ENCODE measurements around the gene ARHGAP6. TPM values are rescaled to one million over a fixed set of nuclear protein-coding genes. Genes with fewer than 3 reads are reported as not detected.

ARHGAP6 gene
- total RNA-seq, 1 donor from 2014 or later, result 16.7 TPM

DNA sequence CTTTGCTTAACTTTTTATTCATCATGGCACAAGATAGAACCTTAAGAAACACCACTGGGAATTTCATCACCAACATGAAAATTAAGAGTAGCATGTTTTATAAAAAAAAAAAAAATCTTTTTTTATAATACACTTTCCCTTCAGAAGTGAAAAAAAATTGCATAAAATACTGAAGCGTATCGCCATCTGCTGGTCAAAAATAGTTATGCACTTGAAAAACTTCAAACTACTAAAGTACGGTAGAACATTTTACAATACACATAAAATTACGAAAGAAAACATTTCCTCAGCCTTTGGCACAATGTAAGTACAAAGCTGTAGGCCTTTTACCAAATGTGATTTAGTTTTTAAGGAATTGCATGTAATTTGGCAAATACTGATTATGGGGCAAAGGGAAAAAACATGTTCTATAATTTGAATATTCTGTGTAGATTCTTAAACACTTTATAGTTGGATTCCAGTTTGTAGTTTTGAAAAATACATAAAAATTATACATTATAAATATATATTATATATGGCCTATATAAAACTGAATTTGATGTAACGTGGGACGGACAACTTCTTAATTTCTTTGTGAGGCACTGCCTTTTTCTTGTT is 528.1 kb downstream of the ARHGAP6 start:
- H3K9me3 ChIP-seq, result no peaks in the 10 kb centered on the region
- H3K27me3 ChIP-seq (ENCODE audit: low read depth), result no peaks in the 10 kb centered on the region
- no peaks in the 10 kb centered on the region for H3K4me1 ChIP-seq
- ATAC-seq (no peak), DNase-seq (no peak)
- no peak overlapping the region for H3K4me3 ChIP-seq
- intact Hi-C loops (cut with DNase I), result no loop called here
- TF ChIP-seq, protein P1, sequence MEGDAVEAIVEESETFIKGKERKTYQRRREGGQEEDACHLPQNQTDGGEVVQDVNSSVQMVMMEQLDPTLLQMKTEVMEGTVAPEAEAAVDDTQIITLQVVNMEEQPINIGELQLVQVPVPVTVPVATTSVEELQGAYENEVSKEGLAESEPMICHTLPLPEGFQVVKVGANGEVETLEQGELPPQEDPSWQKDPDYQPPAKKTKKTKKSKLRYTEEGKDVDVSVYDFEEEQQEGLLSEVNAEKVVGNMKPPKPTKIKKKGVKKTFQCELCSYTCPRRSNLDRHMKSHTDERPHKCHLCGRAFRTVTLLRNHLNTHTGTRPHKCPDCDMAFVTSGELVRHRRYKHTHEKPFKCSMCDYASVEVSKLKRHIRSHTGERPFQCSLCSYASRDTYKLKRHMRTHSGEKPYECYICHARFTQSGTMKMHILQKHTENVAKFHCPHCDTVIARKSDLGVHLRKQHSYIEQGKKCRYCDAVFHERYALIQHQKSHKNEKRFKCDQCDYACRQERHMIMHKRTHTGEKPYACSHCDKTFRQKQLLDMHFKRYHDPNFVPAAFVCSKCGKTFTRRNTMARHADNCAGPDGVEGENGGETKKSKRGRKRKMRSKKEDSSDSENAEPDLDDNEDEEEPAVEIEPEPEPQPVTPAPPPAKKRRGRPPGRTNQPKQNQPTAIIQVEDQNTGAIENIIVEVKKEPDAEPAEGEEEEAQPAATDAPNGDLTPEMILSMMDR (IDR thresholded peaks at IDR 0.05), result peak; percentile 56
- no peaks in the 10 kb centered on the region for H3K36me3 ChIP-seq
- H3K27ac ChIP-seq, result no peak overlapping the region

DNA sequence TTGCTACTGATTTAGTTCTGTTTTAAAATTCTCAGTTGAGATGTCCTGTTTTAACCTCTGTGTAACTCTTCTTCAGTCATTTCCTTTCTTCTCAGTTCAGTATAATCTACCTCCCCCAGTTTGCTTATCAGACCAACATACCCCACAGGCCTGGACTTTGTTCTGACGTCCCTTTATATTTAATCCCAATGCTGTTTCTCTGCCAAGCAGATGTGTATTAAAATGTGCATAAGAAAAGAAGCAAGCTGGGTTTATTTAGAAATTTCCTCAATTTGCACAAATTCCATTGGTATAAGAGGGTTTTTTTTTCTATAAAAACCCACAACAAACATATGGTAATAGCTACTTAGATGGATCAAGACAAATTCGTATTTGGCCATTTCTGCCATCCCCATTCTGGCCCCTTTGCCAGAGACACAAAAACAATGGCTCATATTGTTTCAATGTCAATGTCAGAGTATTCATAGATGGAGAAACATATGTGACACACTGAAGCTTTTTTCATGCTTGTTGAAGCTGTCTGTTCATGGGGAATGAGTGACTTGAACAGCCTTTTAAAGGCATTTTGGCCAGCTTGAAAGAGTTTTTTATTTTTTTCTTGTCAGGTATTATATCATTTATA is 530.0 kb downstream of the ARHGAP6 start:
- intact Hi-C loops (cut with DNase I), result no loop called here
- no peak for ATAC-seq

DNA sequence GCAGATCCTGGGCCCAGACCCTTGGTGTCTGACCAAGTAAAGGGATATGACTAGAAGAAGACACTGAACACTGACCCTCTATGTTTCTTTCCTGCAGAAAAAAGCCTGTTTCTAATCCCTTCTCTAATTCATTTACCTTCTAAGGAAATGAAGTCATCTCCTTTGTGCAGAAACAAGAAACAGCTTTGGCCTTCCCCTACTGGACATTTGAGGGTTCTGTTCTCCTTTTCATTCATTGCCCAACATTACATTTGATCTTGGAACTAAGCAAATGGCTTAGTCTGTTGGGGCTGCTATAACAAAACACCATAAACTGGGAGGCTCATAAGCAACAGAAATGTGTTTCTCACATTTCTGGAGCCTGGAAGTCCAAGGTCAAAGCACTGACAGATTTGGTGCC is 534.6 kb downstream of the ARHGAP6 start:
- Histone ChIP-seq H3K27me3 (ENCODE audit: low read depth) (no peaks in the 10 kb centered on the region), H3K36me3 (no peaks in the 10 kb centered on the region), H3K27ac (no peak overlapping the region), H3K9me3 (no peaks in the 10 kb centered on the region), H3K4me1 (no peaks in the 10 kb centered on the region), H3K4me3 (no peak overlapping the region)
- no peak for ATAC-seq
- DNase-seq, result no peak
- intact Hi-C loops (cut with DNase I), result no loop called here
- TF ChIP-seq, protein P1 (IDR thresholded peaks at IDR 0.05), result no peak

More for the DNA sequence above, 530.0 kb downstream of the ARHGAP6 start:
- DNase-seq, result no peak
- TF ChIP-seq, protein P1 (IDR thresholded peaks at IDR 0.05), result no peak
- Histone ChIP-seq H3K4me1 (no peaks in the 10 kb centered on the region), H3K27ac (no peak overlapping the region), H3K9me3 (no peaks in the 10 kb centered on the region), H3K4me3 (no peak overlapping the region), H3K36me3 (no peaks in the 10 kb centered on the region), H3K27me3 (ENCODE audit: low read depth) (no peaks in the 10 kb centered on the region)

DNA sequence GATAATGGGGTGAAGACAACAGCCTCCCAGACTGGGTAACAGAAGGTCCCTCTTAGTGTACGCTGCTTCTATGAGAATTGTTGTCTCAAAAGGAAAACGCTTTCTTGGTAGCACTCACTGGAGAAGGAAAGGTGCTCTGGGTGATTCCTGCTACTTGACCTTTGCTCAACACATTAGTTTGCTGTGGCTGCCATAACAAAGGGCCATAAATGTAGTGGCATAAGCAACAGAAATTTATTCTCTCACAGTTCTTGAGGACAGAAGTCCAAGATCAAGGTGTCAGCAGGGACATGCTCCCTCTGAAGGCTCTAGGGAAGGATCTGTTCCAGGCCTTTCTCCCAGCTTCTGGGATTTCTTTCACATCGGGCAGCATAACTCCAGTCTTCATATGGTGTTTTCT is 535.6 kb downstream of the ARHGAP6 start:
- no peaks in the 10 kb centered on the region for H3K9me3 ChIP-seq
- H3K4me3 ChIP-seq, result no peak overlapping the region
- DNase-seq, result no peak
- no peak overlapping the region for H3K27ac ChIP-seq
- no peaks in the 10 kb centered on the region for H3K27me3 ChIP-seq (ENCODE audit: low read depth)
- H3K4me1 ChIP-seq, result no peaks in the 10 kb centered on the region
- no peaks in the 10 kb centered on the region for H3K36me3 ChIP-seq
- TF ChIP-seq, protein P1 (IDR thresholded peaks at IDR 0.05), result no peak
- intact Hi-C loops (cut with DNase I), result no loop called here
- no peak for ATAC-seq

DNA sequence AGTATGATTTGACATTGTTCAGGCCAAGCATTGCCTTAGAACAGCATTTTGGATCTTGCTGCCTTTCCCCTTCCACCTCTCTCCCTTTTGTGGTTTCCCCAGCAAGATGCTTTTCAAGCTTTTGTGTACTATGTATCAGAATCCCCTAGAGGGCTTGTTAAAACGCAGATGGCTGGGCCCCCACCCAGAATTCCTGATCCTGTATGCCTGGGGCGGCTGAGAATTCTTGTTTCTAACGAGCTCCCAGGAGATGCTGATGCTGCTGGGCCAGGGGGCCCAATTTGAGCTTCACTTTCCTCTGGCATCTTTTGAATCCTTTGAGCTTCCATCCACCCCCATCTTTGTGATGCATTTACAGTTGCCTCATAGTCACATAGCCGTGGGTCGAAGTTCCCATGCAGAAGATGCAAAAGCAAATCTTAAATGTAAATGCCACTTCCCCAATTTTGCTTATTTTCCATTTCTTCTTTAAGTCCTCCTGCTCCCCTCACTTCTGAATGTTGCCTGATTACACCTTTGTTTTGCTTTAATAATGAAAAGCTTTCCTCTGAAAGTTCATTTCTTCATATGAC is 536.1 kb downstream of the ARHGAP6 start:
- TF ChIP-seq, protein P1 (IDR thresholded peaks at IDR 0.05), result no peak
- H3K4me1 ChIP-seq, result no peaks in the 10 kb centered on the region
- no peaks in the 10 kb centered on the region for H3K36me3 ChIP-seq
- intact Hi-C loops (cut with DNase I), result no loop called here
- no peaks in the 10 kb centered on the region for H3K27me3 ChIP-seq (ENCODE audit: low read depth)
- no peaks in the 10 kb centered on the region for H3K9me3 ChIP-seq
- ATAC-seq (no peak), DNase-seq (no peak)
- no peak overlapping the region for H3K27ac ChIP-seq
- H3K4me3 ChIP-seq, result no peak overlapping the region

All from lower lobe of right lung (tissue), 2 donors.